HG03139 (cell line): ENCODE results near the gene MRPL23.

Experiments
- ATAC-seq: cut with Tn5 transposase; IDR thresholded peaks from one replicate; pipeline ENCODE4 v1.9.1; 2021; ENCODE audit not compliant: unreplicated experiment

Gene MRPL23

DNA sequence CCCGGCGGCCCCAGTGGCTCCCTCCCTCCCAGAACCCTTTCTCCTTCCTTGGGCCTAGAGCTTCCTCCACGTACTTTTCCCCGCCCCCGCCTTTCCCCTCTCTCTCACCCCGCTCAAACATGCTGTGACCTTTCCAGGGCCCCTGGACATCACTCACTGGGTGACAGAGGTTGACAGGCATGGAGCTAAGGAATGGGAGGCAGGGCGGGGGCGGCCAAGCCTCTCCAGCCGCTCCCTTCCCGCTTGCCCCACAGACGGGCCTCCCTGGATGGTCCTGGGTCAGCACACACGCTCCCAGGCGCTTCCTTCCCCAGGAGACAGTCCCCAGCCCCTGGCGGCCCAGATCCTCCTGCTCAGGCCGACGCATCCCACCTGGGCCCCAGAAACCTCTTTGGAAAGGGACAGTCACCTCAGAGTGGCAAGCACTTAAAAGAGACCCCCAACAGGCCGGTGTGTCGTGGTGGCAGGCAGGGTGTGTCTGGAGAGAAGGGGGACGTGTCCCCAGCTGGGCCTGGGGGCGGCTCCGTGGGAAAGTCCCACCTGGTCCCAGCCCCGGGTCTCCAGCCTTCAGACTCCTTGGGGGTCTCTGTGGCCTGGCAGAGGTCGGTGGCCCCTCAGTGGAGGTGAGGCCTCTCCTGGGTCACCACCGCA is 41.7 kb downstream of the MRPL23 start:
- no peak for ATAC-seq

DNA sequence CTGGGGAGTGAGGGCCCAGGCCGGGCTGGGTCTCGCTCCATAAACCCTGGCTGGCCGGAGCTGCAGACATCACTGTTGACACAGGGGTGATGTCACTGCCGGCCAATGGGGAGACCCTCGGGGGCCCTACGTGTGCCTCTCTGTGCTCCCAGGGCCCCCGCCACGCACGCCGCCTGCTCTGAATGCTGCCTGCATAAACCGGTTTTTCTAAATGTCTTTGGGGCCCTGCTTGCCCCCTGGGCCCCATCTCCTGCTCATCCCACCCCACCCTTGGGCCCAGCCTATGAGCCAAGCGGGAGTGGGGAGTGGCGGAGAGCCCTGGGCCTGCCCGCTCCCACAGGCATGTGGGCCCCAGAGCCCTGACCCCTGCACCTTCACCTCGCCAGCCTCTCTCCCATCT is 42.8 kb downstream of the MRPL23 start:
- no peak for ATAC-seq

- ATAC-seq, result no peak
Measured at GRCh38 chr11:1990872-1991578, 43.9 kb downstream of the MRPL23 start.

GRCh38 chr11:1992111-1992510 is 45.0 kb downstream of the MRPL23 start:
- ATAC-seq, result no peak

DNA sequence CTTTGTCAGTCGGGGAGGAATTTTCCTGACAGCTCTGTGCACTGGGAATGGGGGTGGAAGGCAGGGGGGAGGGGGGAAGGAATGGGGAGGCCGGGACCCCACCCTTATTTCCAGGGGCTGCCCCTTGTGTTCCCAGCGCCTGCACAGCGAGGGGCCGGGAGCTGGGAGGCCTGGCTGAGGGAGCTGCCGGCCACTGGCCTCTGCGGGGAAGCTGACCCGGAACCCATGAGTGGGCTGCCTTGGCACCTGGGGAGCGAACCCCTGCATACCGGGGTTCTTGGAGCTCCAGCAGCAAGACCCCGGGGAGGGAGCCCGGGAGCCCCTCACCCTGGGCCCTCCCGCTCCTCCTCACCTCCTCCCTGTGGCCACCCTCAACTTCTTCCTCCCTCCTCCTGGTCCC is 47.0 kb downstream of the MRPL23 start:
- no peak for ATAC-seq

DNA sequence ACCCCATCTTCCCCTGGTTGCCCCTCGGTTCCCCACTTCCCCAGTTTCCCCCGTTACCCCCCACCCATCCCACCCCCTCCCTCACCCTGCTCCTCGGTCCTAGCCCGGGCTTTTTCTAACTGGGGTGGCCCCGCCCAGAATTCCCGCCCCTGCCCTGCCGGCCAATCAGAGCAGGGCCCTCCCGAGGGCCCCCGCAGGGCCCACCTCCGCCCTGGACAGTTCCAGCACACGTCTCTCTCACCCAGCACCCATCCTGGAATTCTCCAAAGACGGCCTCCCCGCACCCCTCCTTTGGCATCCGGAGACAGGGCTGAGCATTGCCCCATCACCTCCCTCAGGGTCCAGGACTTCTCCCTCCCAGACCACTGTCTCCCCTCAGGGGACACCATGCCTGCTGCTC is 50.6 kb downstream of the MRPL23 start, which contains the start of gene H19:
Gene H19 (minus strand): TSS at position 88 of the 400 bp plus-strand sequence.
- no peak for ATAC-seq

- no peak for ATAC-seq
Measured at GRCh38 chr11:1998290-1998689, 51.2 kb downstream of the MRPL23 start.

- no peak for ATAC-seq
Measured at GRCh38 chr11:1998861-1999260, 51.7 kb downstream of the MRPL23 start.

DNA sequence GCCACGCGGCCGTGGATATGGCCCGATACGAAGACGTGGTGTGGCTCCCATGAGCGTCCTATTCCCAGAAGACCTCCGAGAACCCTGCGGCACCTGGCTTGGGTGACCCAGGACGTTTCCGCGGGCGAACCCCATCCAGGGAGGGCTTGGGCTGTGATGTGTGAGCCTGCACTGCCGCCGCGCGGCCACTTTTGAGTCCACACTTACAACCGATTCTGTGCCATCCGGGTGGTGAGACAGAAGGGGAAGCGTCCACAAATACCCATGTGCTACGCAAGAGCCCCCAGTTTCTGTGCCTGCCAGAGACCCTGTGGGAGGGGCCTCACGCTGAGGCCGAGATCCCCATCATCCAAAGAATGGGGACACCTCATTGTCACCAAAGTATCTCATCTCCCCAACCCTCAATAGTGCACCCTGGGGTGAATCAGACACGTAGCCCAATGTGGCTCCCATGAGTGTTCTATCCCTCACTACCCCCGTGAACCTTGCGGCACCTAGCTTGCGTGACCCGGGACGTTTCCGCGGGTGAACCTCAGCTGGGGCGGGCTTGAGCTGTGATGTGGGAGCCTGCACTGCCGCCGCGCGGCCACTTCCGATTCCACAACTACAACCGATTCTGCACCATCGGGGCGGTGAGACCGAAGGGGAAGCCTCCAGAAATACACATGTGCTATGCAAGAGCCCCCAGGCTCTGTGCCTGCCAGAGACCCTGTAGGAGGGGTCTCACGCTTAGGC is 55.1 kb downstream of the MRPL23 start:
- ATAC-seq, result no peak

- ATAC-seq, result no peak
Measured at GRCh38 chr11:2002807-2003206, 55.7 kb downstream of the MRPL23 start.

GRCh38 chr11:2004466-2004865 is 57.3 kb downstream of the MRPL23 start:
- ATAC-seq, result no peak
